WTC11 (cell line): ENCODE data around the gene ZNF654. TPM values are rescaled to one million over a fixed set of nuclear protein-coding genes. Genes with fewer than 3 reads are reported as not detected.

Source experiments
- ATAC-seq: fragments of 200-7000 bp; cut with Tn5 transposase; 2 replicates; pipeline ENCODE4 v1.10.0; 2021; ENCODE audit warnings: mild to moderate bottlenecking, moderate library complexity
- CTCF ChIA-PET: fragments of 300-600 bp; sonication (Branson Sonifier 250); formaldehyde crosslinking; loops from one replicate; lab custom pipeline; 2021; ENCODE audit warnings: antibody characterized with exemption; lab: Charles Lee
- POLR2A ChIA-PET: fragments of 350-600 bp; sonication (Branson Sonifier 250); formaldehyde crosslinking; loops from one replicate; lab custom pipeline; 2021; ENCODE audit warnings: antibody characterized with exemption; lab: Charles Lee
- DNase-seq: peaks from one replicate; pipeline ENCODE4 v3.0.0; 2021; ENCODE audit warnings: low spot score
- H3K27ac Mint-ChIP-seq: 2 replicates; pipeline ENCODE4 v1.8.0; 2021; ENCODE audit warnings: mixed read lengths
- H3K27me3 Mint-ChIP-seq: 2 replicates; pipeline ENCODE4 v1.8.0; 2021; ENCODE audit warnings: low read depth, mild to moderate bottlenecking, moderate library complexity, mixed read lengths
- H3K36me3 Mint-ChIP-seq: 2 replicates; pipeline ENCODE4 v1.8.0; 2021; ENCODE audit warnings: mixed read lengths
- H3K4me1 Mint-ChIP-seq: 2 replicates; pipeline ENCODE4 v1.8.0; 2022; ENCODE audit warnings: mixed read lengths
- H3K4me3 Mint-ChIP-seq: 2 replicates; pipeline ENCODE4 v1.8.0; 2021; ENCODE audit warnings: mild to moderate bottlenecking, moderate library complexity, mixed read lengths
- H3K9me3 Mint-ChIP-seq: 2 replicates; pipeline ENCODE4 v1.8.0; 2021; ENCODE audit warnings: mixed read lengths
- ATF1 ChIP-seq: sonication (generic); formaldehyde crosslinking; IDR thresholded peaks from 2 replicates; pipeline ENCODE4 v1.8.1; 2023; ENCODE audit warnings: mild to moderate bottlenecking, moderate library complexity, missing genetic modification reagents
- CREB1 ChIP-seq: sonication (generic); formaldehyde crosslinking; IDR thresholded peaks from 2 replicates; pipeline ENCODE4 v1.8.0; 2023; ENCODE audit warnings: mild to moderate bottlenecking, missing genetic modification reagents
- ETV6 ChIP-seq: sonication (generic); formaldehyde crosslinking; IDR thresholded peaks from 2 replicates; pipeline ENCODE4 v1.8.1; 2022; ENCODE audit warnings: mild to moderate bottlenecking, missing genetic modification reagents
- FOXK1 ChIP-seq: sonication (generic); formaldehyde crosslinking; IDR thresholded peaks from 2 replicates; pipeline ENCODE4 v1.8.0; 2022; ENCODE audit warnings: mild to moderate bottlenecking, moderate library complexity, missing genetic modification reagents
- JAZF1 ChIP-seq: fragments of 250-450 bp; sonication (Bioruptor Pico); IDR thresholded peaks from 2 replicates; pipeline ENCODE4 v1.9.0; 2021; ENCODE audit warnings: moderate library complexity, mild to moderate bottlenecking, inconsistent platforms
- MXD4 ChIP-seq: fragments of 250-450 bp; sonication (Bioruptor Pico); IDR thresholded peaks from 2 replicates; pipeline ENCODE4 v1.8.0; 2021; ENCODE audit warnings: mild to moderate bottlenecking, moderate library complexity, borderline replicate concordance
- NFATC4 ChIP-seq: fragments of 250-450 bp; sonication (Bioruptor Pico); IDR thresholded peaks from 2 replicates; pipeline ENCODE4 v1.9.0; 2021; ENCODE audit warnings: mild to moderate bottlenecking
- NR3C1 ChIP-seq: sonication (generic); formaldehyde crosslinking; conservative IDR thresholded peaks from 2 replicates; pipeline ENCODE4 v1.8.1; 2023; ENCODE audit warnings: low read depth, mild to moderate bottlenecking, missing genetic modification reagents
- OVOL2 ChIP-seq: fragments of 250-450 bp; sonication (Bioruptor Pico); IDR thresholded peaks from 2 replicates; pipeline ENCODE4 v1.9.0; 2021; ENCODE audit warnings: mild to moderate bottlenecking, borderline replicate concordance
- SMAD3 ChIP-seq: sonication (generic); formaldehyde crosslinking; IDR thresholded peaks from 2 replicates; pipeline ENCODE4 v1.8.0; 2022; ENCODE audit warnings: missing genetic modification reagents, mild to moderate bottlenecking, borderline replicate concordance
- TEAD4 ChIP-seq: sonication (generic); formaldehyde crosslinking; IDR thresholded peaks from 2 replicates; pipeline ENCODE4 v1.8.0; 2022; ENCODE audit warnings: mild to moderate bottlenecking, missing genetic modification reagents
- ZNF396 ChIP-seq: fragments of 250-450 bp; sonication (Bioruptor Pico); IDR thresholded peaks from 2 replicates; pipeline ENCODE4 v1.8.0; 2021; ENCODE audit warnings: mild to moderate bottlenecking, moderate library complexity, borderline replicate concordance
- total RNA-seq: library from RNA; stranded (reverse); gene quantifications from 3 replicates; pipeline ENCODE4 v1.2.3, GENCODE V29; 2021
- TF ChIP-seq, protein P1 (sequence below): fragments of 200-600 bp; IDR thresholded peaks from 2 replicates; pipeline ENCODE4 v1.8.0; 2022; ENCODE audit warnings: antibody characterized with exemption
- TF ChIP-seq, protein P2 (sequence below): sonication (generic); formaldehyde crosslinking; IDR thresholded peaks from 2 replicates; pipeline ENCODE4 v1.8.1; 2022; ENCODE audit warnings: mild to moderate bottlenecking, moderate library complexity, missing genetic modification reagents
- TF ChIP-seq, protein P3 (sequence below): sonication (generic); formaldehyde crosslinking; IDR thresholded peaks from 2 replicates; pipeline ENCODE4 v1.8.1; 2023; ENCODE audit warnings: mild to moderate bottlenecking, missing genetic modification reagents
- TF ChIP-seq, protein P4 (sequence below): sonication (generic); formaldehyde crosslinking; IDR thresholded peaks from 2 replicates; pipeline ENCODE4 v1.8.1; 2022; ENCODE audit warnings: mild to moderate bottlenecking, missing genetic modification reagents, moderate library complexity, borderline replicate concordance
- TF ChIP-seq, protein P5 (sequence below): sonication (generic); formaldehyde crosslinking; IDR thresholded peaks from 2 replicates; pipeline ENCODE4 v1.8.1; 2023; ENCODE audit warnings: mild to moderate bottlenecking, missing genetic modification reagents
- TF ChIP-seq, protein P6 (sequence below): sonication (generic); formaldehyde crosslinking; IDR thresholded peaks from 2 replicates; pipeline ENCODE4 v1.8.0; 2022; ENCODE audit warnings: mild to moderate bottlenecking, missing genetic modification reagents
- TF ChIP-seq, protein P7 (sequence below): sonication (generic); formaldehyde crosslinking; IDR thresholded peaks from 2 replicates; pipeline ENCODE4 v1.8.0; 2022; ENCODE audit warnings: mild to moderate bottlenecking, missing genetic modification reagents

Gene ZNF654
- total RNA-seq, 1 experiment from 2014 or later, result 7.0 TPM

DNA sequence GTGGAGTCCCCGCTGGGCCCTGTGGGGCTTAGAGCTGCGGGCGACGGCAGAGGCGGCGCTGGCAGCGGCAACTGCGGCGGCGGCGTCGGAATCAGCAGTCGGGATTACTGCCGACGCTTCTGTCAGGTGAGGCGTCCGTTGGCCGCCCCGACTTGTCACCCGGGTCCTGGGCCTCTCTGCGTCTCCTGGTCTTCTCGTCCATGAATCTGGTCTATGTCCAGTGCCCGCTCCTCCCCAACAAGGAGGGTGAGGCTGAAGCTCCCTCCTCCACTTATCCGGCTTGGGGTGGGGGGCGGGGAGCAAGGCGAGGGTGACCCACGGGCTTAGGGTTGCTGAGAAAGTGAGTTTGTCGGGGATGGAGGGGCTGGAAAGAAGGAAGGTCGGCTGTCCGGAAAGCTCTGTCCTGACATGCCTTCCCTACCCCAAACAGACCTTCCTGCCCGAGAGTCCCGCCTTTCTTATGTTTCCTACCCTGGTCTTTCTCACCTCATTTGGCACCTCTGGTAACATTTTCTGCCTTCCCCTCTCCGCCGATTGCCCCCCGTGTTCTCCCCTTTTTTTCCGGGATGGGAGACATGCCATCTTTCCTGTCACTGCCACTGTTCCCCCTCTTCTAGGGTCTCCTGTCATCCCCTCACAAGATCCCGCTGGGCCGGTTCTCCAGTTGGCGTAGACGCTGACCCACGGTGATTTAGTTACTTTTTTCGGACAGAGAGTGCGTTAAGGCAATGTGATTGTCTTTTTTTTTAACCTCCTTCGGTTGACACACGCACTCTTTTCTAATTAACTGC is 520 bp downstream of the ZNF654 start:
- DNase-seq, result no peak
- ChIA-PET CTCF (interaction anchor here (1.5 kb wide), 1 partner anchor 54 kb away, joined by 4 read pairs; no protein-coding TSS in a partner anchor), POLR2A (interaction anchor here (0.7 to 1.1 kb wide), 4 partner anchors 9 to 1226 kb away, joined by 3 to 4 read pairs (median 3); no protein-coding TSS in a partner anchor)

DNA sequence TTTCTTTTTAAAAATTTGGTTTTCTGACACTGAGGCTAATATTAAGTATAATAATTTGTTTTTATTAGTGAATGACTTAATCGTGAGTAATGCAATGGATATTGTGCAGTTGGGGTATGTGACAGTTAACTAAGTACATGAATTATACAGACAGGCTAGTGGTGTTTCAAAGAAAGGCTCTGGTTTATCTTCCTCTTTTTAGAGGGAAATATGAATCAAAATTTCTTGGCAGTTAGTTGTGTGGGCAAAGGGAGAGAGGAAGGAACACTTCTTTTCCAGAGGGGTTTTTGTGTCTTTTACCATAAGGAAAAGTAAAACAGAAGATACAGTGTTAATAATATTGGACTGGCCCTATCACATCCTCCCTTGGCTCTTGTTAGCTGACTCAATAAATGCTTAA is 2.7 kb downstream of the ZNF654 start:
- POLR2A ChIA-PET, result no interaction called here

More for the DNA sequence above, 520 bp downstream of the ZNF654 start:
- H3K4me1 Mint-ChIP-seq, result peaks cover 22% of the 10 kb centered on the region
- H3K4me3 Mint-ChIP-seq, result peak overlapping the region; percentile 96
- H3K27ac Mint-ChIP-seq, result peak overlapping the region; percentile 77
- TF ChIP-seq CREB1 (CRISPR knock-in tag) (no peak), FOXK1 (CRISPR knock-in tag) (peak; percentile 32; the same call in 1 of the 2 replicates)
- peak; percentile 3 for ATAC-seq
- H3K27me3 Mint-ChIP-seq, result no peaks in the 10 kb centered on the region
- H3K9me3 Mint-ChIP-seq, result no peaks in the 10 kb centered on the region
- H3K36me3 Mint-ChIP-seq, result peaks cover 24% of the 10 kb centered on the region

DNA sequence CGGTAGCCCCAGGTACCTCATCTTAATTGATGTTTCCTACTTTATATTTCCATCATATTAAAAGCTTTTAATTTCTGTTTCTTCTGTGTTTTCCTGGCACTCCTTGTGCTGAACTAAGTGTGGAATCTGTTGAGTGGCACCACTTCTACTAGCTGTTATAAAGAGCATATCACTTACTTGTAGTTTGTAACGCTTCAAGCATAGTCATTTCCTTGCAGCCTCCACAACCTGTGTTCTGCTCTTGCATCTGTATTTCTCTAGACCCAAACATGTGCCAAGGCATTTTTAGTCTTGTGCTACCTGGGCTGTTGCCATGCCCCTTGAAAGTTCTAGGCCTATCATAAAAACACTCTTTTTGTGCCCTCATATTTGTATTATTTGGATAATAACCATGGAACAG is 16.0 kb downstream of the ZNF654 start:
- H3K27me3 Mint-ChIP-seq, result no peaks in the 10 kb centered on the region
- ChIA-PET CTCF (no interaction called here), POLR2A (no interaction called here)
- H3K36me3 Mint-ChIP-seq, result peaks cover 3% of the 10 kb centered on the region; the same call in 1 of the 2 replicates
- ATAC-seq (no peak), DNase-seq (no peak)
- 0 out of 2 replicates have a peak, but pooled peaks cover 2% of the 10 kb centered on the region for H3K9me3 Mint-ChIP-seq
- no peaks in the 10 kb centered on the region; the same call in 1 of the 2 replicates for H3K4me1 Mint-ChIP-seq
- H3K27ac Mint-ChIP-seq, result no peak overlapping the region
- TF ChIP-seq ZNF396 (CRISPR knock-in tag) (no peak), NR3C1 (CRISPR knock-in tag) (no peak), ATF1 (no peak), ETV6 (no peak), NFATC4 (CRISPR knock-in tag) (no peak), SMAD3 (no peak), JAZF1 (CRISPR knock-in tag) (no peak), MXD4 (CRISPR knock-in tag) (no peak)
- TF ChIP-seq, protein P1, sequence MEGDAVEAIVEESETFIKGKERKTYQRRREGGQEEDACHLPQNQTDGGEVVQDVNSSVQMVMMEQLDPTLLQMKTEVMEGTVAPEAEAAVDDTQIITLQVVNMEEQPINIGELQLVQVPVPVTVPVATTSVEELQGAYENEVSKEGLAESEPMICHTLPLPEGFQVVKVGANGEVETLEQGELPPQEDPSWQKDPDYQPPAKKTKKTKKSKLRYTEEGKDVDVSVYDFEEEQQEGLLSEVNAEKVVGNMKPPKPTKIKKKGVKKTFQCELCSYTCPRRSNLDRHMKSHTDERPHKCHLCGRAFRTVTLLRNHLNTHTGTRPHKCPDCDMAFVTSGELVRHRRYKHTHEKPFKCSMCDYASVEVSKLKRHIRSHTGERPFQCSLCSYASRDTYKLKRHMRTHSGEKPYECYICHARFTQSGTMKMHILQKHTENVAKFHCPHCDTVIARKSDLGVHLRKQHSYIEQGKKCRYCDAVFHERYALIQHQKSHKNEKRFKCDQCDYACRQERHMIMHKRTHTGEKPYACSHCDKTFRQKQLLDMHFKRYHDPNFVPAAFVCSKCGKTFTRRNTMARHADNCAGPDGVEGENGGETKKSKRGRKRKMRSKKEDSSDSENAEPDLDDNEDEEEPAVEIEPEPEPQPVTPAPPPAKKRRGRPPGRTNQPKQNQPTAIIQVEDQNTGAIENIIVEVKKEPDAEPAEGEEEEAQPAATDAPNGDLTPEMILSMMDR, result no peak
- TF ChIP-seq, protein P2, sequence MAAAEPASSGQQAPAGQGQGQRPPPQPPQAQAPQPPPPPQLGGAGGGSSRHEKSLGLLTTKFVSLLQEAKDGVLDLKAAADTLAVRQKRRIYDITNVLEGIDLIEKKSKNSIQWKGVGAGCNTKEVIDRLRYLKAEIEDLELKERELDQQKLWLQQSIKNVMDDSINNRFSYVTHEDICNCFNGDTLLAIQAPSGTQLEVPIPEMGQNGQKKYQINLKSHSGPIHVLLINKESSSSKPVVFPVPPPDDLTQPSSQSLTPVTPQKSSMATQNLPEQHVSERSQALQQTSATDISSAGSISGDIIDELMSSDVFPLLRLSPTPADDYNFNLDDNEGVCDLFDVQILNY, result no peak
- TF ChIP-seq, protein P3, sequence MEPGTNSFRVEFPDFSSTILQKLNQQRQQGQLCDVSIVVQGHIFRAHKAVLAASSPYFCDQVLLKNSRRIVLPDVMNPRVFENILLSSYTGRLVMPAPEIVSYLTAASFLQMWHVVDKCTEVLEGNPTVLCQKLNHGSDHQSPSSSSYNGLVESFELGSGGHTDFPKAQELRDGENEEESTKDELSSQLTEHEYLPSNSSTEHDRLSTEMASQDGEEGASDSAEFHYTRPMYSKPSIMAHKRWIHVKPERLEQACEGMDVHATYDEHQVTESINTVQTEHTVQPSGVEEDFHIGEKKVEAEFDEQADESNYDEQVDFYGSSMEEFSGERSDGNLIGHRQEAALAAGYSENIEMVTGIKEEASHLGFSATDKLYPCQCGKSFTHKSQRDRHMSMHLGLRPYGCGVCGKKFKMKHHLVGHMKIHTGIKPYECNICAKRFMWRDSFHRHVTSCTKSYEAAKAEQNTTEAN (CRISPR knock-in tag), result no peak
- TF ChIP-seq, protein P4, sequence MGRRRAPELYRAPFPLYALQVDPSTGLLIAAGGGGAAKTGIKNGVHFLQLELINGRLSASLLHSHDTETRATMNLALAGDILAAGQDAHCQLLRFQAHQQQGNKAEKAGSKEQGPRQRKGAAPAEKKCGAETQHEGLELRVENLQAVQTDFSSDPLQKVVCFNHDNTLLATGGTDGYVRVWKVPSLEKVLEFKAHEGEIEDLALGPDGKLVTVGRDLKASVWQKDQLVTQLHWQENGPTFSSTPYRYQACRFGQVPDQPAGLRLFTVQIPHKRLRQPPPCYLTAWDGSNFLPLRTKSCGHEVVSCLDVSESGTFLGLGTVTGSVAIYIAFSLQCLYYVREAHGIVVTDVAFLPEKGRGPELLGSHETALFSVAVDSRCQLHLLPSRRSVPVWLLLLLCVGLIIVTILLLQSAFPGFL (CRISPR knock-in tag), result no peak
- no peak overlapping the region for H3K4me3 Mint-ChIP-seq

More for the DNA sequence above, 2.7 kb downstream of the ZNF654 start:
- CTCF ChIA-PET, result no interaction called here
- H3K36me3 Mint-ChIP-seq, result 0 out of 2 replicates have a peak, but pooled peaks cover 7% of the 10 kb centered on the region
- TF ChIP-seq, protein P5, sequence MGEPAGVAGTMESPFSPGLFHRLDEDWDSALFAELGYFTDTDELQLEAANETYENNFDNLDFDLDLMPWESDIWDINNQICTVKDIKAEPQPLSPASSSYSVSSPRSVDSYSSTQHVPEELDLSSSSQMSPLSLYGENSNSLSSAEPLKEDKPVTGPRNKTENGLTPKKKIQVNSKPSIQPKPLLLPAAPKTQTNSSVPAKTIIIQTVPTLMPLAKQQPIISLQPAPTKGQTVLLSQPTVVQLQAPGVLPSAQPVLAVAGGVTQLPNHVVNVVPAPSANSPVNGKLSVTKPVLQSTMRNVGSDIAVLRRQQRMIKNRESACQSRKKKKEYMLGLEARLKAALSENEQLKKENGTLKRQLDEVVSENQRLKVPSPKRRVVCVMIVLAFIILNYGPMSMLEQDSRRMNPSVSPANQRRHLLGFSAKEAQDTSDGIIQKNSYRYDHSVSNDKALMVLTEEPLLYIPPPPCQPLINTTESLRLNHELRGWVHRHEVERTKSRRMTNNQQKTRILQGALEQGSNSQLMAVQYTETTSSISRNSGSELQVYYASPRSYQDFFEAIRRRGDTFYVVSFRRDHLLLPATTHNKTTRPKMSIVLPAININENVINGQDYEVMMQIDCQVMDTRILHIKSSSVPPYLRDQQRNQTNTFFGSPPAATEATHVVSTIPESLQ, result no peak
- TF ChIP-seq, protein P6, sequence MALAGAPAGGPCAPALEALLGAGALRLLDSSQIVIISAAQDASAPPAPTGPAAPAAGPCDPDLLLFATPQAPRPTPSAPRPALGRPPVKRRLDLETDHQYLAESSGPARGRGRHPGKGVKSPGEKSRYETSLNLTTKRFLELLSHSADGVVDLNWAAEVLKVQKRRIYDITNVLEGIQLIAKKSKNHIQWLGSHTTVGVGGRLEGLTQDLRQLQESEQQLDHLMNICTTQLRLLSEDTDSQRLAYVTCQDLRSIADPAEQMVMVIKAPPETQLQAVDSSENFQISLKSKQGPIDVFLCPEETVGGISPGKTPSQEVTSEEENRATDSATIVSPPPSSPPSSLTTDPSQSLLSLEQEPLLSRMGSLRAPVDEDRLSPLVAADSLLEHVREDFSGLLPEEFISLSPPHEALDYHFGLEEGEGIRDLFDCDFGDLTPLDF (CRISPR knock-in tag), result no peak
- TF ChIP-seq, protein P7, sequence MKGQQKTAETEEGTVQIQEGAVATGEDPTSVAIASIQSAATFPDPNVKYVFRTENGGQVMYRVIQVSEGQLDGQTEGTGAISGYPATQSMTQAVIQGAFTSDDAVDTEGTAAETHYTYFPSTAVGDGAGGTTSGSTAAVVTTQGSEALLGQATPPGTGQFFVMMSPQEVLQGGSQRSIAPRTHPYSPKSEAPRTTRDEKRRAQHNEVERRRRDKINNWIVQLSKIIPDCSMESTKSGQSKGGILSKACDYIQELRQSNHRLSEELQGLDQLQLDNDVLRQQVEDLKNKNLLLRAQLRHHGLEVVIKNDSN (CRISPR knock-in tag), result no peak
- no peak for TF ChIP-seq OVOL2 (CRISPR knock-in tag)
- TF ChIP-seq TEAD4 (CRISPR knock-in tag), result no peak
- 0 out of 2 replicates have a peak overlapping the region, but pooled peaks have one; percentile 28 for H3K27ac Mint-ChIP-seq
- ATAC-seq (no peak), DNase-seq (no peak)
- no peaks in the 10 kb centered on the region for H3K9me3 Mint-ChIP-seq
- no peak overlapping the region for H3K4me3 Mint-ChIP-seq
- peaks cover 23% of the 10 kb centered on the region for H3K4me1 Mint-ChIP-seq
- no peaks in the 10 kb centered on the region for H3K27me3 Mint-ChIP-seq
